ENCODE measurements around the gene MZT2B. TPM values are rescaled to one million over a fixed set of nuclear protein-coding genes. Genes with fewer than 3 reads are reported as not detected.
"Not testable (repeated sequence)": the region's sequence is repeated elsewhere in the genome, so short reads cannot be mapped to it uniquely, and the experiment has no call there.

MZT2B gene
- polyA plus RNA-seq, 1 donor from 2014 or later, result 257 TPM

DNA sequence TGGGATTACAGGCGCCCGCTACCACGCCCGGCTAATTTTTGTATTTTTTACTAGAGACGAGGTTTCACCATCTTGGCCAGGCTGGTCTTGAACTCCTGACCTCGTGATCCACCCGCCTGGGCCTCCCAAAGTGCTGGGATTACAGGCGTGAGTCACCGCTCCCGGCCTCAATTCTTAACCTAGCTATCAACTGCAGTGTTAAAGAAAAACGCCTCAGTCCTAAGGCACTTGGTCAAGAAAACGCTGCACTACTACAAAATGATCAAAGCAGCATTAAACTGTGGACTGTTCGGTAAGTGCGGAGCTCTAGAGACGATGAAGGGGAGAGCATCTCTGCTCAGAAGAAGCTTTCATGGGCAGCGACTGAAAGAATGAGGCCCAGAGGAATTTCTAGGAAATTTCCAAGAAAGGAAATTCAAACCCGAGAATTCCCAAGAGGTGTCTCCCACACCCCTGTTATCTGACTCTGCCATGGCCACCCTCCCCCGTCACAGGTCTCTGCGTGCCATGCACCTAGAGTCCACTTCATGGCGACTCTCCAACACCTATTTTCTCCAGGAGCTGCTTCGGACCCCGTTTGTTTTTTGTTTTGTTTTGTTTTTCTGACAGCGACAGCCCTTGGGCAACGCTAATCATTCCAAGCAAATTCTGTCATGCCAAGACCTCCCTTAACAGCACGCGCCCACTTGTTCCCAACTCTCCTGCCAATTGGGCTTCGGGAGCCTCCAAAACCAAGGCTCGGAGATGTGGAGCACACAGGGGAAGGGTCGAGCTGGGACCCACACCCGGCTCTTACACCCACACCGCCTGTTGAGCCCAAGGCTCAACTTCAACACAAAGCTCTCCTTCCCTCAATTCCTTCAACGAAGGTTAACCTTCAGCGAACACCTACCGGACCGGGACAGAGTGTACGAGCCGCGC lies 1.4 kb upstream of the MZT2B start:
- not testable (repeated sequence) for H3F3A ChIP-seq (ENCODE audit: insufficient read depth, low read length, poor library complexity, severe bottlenecking); H3K27me3 ChIP-seq (ENCODE audit: insufficient read depth, low read depth, low read length); H4K20me1 ChIP-seq (ENCODE audit: insufficient read depth); H3K9me2 ChIP-seq (ENCODE audit: insufficient read depth, low read length); H3K9me3 ChIP-seq (ENCODE audit: low read length); H3K36me3 ChIP-seq (ENCODE audit: insufficient read depth, low read length)
- Histone ChIP-seq H3K4me3 (ENCODE audit: low read length) (peak overlapping the region; percentile 95), H2AFZ (ENCODE audit: low read depth, low read length) (peak overlapping the region; percentile 33), H3K79me2 (replicated peaks; ENCODE audit: insufficient read depth, low read length) (peaks cover 24% of the 10 kb centered on the region), H3K4me2 (ENCODE audit: low read length) (peak overlapping the region; percentile 65), H3K27ac (ENCODE audit: low read length) (peak overlapping the region; percentile 83), H3K9ac (ENCODE audit: low read length) (peak overlapping the region; percentile 87)

GRCh38 chr2:130181325-130181879 lies 660 bp upstream of the MZT2B start, which contains the start of gene SMPD4:
Gene SMPD4 (minus strand): TSS chr2:130181602. CDS start chr2:130176592, 5,010 bp downstream.
- peak within 1 kb of the TSS; percentile 51 for H2AFZ ChIP-seq (ENCODE audit: low read depth, low read length)

DNA sequence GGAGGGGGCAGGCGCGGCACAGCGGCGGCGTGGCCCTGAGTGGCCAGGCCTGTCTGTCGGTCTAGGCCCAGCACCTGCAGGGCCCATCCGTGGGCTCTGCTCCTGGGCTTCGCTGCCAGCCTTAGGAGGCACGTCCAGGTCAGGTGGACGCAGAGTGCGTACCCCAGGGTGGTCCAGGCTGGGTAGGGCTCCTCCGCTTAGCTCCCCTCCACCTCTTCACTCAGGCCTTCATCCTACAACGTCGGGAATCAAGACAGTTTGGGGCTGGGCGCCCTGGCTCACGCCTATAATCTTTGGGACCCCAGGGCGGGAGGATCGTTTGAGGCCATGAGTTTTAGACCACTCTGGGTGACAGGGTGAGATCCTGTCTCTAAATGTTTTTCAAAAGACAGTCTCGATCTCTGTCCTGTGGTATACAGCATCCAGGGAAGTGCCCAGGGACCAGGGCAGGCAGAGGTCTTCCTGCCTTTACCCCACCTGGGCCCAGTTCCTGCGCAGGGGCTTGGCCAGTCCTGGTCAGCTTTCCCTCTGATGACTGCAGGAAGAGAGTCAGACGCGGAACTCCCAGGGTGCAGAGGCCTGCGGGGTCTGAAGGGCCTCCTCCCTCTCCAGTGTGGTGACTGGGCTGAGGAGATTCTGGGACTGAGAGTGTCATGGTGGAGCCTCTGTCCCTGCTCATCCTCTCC lies 907 bp downstream of the MZT2B start:
- H3K4me3 ChIP-seq (ENCODE audit: low read length), result peak overlapping the region; percentile 95
- peak overlapping the region; percentile 48 for H3K4me2 ChIP-seq (ENCODE audit: low read length)
- H3K9me2 ChIP-seq (ENCODE audit: insufficient read depth, low read length); H4K20me1 ChIP-seq (ENCODE audit: insufficient read depth); H3F3A ChIP-seq (ENCODE audit: insufficient read depth, low read length, poor library complexity, severe bottlenecking); H3K36me3 ChIP-seq (ENCODE audit: insufficient read depth, low read length); H3K9me3 ChIP-seq (ENCODE audit: low read length); H2AFZ ChIP-seq (ENCODE audit: low read depth, low read length); H3K27me3 ChIP-seq (ENCODE audit: insufficient read depth, low read depth, low read length): not testable (repeated sequence)
- peak overlapping the region; percentile 55 for H3K9ac ChIP-seq (ENCODE audit: low read length)
- H3K79me2 ChIP-seq (replicated peaks; ENCODE audit: insufficient read depth, low read length), result peaks cover 23% of the 10 kb centered on the region
- H3K27ac ChIP-seq (ENCODE audit: low read length), result peak overlapping the region; percentile 56

More at GRCh38 chr2:130181325-130181879, 660 bp upstream of the MZT2B start, which contains the start of gene SMPD4:
- Histone ChIP-seq H3K9me3 (ENCODE audit: low read length) (no peaks in the 10 kb centered on the region), H3K4me3 (ENCODE audit: low read length) (peak within 1 kb of the TSS; percentile 95), H3K27ac (ENCODE audit: low read length) (peak within 1 kb of the TSS; percentile 83), H3K4me2 (ENCODE audit: low read length) (peak within 1 kb of the TSS; percentile 65), H3K27me3 (ENCODE audit: insufficient read depth, low read depth, low read length) (no peaks in the 10 kb centered on the region), H3F3A (ENCODE audit: insufficient read depth, low read length, poor library complexity, severe bottlenecking) (no peaks in the 10 kb centered on the region), H3K36me3 (ENCODE audit: insufficient read depth, low read length) (no peaks in the 10 kb centered on the region), H4K20me1 (ENCODE audit: insufficient read depth) (no peaks in the 10 kb centered on the region), H3K9ac (ENCODE audit: low read length) (peak within 1 kb of the TSS; percentile 87), H3K9me2 (ENCODE audit: insufficient read depth, low read length) (no peaks in the 10 kb centered on the region), H3K79me2 (replicated peaks; ENCODE audit: insufficient read depth, low read length) (peaks cover 24% of the 10 kb centered on the region)
- TF ChIP-seq, protein P1, sequence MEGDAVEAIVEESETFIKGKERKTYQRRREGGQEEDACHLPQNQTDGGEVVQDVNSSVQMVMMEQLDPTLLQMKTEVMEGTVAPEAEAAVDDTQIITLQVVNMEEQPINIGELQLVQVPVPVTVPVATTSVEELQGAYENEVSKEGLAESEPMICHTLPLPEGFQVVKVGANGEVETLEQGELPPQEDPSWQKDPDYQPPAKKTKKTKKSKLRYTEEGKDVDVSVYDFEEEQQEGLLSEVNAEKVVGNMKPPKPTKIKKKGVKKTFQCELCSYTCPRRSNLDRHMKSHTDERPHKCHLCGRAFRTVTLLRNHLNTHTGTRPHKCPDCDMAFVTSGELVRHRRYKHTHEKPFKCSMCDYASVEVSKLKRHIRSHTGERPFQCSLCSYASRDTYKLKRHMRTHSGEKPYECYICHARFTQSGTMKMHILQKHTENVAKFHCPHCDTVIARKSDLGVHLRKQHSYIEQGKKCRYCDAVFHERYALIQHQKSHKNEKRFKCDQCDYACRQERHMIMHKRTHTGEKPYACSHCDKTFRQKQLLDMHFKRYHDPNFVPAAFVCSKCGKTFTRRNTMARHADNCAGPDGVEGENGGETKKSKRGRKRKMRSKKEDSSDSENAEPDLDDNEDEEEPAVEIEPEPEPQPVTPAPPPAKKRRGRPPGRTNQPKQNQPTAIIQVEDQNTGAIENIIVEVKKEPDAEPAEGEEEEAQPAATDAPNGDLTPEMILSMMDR (IDR thresholded peaks at IDR 0.05; ENCODE audit: poor library complexity, severe bottlenecking), result no peak
- TF ChIP-seq, protein P2, sequence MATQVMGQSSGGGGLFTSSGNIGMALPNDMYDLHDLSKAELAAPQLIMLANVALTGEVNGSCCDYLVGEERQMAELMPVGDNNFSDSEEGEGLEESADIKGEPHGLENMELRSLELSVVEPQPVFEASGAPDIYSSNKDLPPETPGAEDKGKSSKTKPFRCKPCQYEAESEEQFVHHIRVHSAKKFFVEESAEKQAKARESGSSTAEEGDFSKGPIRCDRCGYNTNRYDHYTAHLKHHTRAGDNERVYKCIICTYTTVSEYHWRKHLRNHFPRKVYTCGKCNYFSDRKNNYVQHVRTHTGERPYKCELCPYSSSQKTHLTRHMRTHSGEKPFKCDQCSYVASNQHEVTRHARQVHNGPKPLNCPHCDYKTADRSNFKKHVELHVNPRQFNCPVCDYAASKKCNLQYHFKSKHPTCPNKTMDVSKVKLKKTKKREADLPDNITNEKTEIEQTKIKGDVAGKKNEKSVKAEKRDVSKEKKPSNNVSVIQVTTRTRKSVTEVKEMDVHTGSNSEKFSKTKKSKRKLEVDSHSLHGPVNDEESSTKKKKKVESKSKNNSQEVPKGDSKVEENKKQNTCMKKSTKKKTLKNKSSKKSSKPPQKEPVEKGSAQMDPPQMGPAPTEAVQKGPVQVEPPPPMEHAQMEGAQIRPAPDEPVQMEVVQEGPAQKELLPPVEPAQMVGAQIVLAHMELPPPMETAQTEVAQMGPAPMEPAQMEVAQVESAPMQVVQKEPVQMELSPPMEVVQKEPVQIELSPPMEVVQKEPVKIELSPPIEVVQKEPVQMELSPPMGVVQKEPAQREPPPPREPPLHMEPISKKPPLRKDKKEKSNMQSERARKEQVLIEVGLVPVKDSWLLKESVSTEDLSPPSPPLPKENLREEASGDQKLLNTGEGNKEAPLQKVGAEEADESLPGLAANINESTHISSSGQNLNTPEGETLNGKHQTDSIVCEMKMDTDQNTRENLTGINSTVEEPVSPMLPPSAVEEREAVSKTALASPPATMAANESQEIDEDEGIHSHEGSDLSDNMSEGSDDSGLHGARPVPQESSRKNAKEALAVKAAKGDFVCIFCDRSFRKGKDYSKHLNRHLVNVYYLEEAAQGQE (IDR thresholded peaks at IDR 0.05; ENCODE audit: borderline replicate concordance), result peak; percentile 38
- TF ChIP-seq MXI1 (conservative IDR thresholded peaks at IDR 0.05; ENCODE audit: poor library complexity, severe bottlenecking) (peak; percentile 90), TAF1 (IDR thresholded peaks at IDR 0.05; ENCODE audit: low read depth) (peak; percentile 18), POLR2AphosphoS5 (IDR thresholded peaks at IDR 0.05) (peak; percentile 85)
